ENCODE measurements around the gene APBA2.
"Not testable (repeated sequence)": the region's sequence is repeated elsewhere in the genome, so short reads cannot be mapped to it uniquely, and the experiment has no call there.

Gene APBA2

GRCh38 chr15:29151484-29151857 lies 265.7 kb downstream of the APBA2 start:
- no peak for TF ChIP-seq CTCF (IDR thresholded peaks at IDR 0.05; ENCODE audit: low read length, missing control alignments)
- H3K4me3 ChIP-seq (replicated peaks; ENCODE audit: low read depth, low read length): no peak overlapping the region
- no peak for DNase-seq (ENCODE audit: low read depth)

DNA sequence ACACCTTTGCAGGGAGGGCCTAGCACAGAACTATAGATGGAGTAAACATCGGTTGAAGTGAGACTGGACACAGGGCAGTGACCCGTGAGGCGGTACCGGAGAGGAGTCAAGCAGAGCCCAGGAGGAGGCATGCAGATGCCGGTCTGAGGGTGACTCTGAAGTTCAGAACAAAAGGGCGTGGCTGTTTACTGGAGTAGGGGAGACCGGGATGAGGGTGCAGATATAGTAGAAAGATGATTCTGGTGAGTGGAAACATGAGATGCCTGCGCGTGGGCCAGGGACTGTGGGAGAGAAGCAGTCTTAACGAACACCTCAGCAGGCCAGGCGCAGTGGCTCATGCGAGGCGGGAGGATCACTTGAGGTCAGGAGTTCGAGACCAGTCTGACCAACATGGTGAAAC lies 270.7 kb downstream of the APBA2 start:
- no peak for DNase-seq (ENCODE audit: low read depth)
- no peak overlapping the region for H3K4me3 ChIP-seq (replicated peaks; ENCODE audit: low read depth, low read length)
- TF ChIP-seq CTCF (IDR thresholded peaks at IDR 0.05; ENCODE audit: low read length, missing control alignments): no peak

- no peak for DNase-seq (ENCODE audit: low read depth)
- no peak overlapping the region for H3K4me3 ChIP-seq (replicated peaks; ENCODE audit: low read depth, low read length)
- TF ChIP-seq CTCF (IDR thresholded peaks at IDR 0.05; ENCODE audit: low read length, missing control alignments): no peak
Observed at GRCh38 chr15:29159771-29160455, 274.1 kb downstream of the APBA2 start.

DNA sequence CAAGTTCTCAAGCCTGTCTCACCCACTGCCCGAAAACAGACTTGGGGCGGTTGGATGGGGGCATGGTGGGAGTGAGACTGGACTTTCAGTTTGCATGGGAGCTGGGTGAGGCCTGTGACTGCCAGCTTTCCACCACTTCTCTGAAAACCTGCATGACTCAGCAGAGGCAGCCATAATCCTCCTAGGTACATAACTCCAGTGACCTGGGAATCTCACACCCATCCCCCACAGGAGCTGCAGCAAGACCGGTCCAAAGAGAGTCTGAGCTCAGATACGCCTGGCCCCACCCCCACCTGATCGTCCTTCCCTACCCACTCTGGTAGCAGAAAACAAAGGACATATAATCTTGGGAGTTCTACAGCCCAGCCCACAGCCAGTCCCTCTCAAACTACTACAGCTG lies 276.6 kb downstream of the APBA2 start:
- H3K4me3 ChIP-seq (replicated peaks; ENCODE audit: low read depth, low read length): no peak overlapping the region
- DNase-seq (ENCODE audit: low read depth): no peak
- no peak for TF ChIP-seq CTCF (IDR thresholded peaks at IDR 0.05; ENCODE audit: low read length, missing control alignments)

GRCh38 chr15:29167122-29167521 lies 281.3 kb downstream of the APBA2 start:
- not testable (repeated sequence) for DNase-seq (ENCODE audit: low read depth); H3K4me3 ChIP-seq (replicated peaks; ENCODE audit: low read depth, low read length)
